Measurements from ENCODE around the gene EXOC4.

DNA sequence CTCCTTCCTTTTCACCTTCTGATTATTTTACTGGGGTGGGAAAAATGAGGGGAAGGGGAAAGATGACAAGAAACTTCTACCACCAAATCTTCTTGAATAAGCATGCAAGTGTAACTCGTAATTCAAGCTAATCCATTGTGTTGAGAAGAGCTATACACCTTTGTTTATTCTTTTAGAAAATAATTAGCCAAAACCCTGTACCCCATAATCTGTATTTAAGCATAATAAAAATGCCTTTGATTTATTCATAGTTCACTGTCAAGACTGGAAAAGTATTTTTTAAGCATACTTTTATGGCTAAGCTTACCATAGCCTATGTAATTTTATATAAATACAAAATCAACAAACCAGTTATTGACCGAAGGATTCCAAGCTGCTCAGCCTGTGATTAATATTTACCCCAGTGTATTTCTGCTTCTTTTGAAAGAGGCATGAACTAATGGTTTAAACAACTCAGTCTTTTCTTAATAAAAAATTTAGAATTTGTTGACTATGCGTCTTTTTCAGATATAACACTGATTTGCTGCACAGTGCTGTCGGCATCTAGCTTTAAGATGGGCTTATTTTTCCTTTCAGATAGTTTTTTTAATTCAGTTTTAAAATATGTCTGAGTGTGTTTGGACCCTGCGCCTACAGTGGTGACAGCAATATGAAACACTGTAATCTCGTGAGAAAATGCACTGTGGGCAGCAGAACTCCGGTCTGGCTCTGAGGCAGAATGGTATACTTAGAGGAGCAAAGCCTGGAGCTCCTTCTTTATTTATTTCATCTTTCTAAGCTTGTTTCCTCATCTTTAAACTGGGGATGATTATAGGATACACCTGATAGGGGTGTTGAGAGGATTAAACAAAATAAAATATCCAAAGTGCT, 635.4 kb downstream of the EXOC4 start:
- no peak for TF ChIP-seq POLR2A (IDR thresholded peaks at IDR 0.05)
- TF ChIP-seq, protein P1, sequence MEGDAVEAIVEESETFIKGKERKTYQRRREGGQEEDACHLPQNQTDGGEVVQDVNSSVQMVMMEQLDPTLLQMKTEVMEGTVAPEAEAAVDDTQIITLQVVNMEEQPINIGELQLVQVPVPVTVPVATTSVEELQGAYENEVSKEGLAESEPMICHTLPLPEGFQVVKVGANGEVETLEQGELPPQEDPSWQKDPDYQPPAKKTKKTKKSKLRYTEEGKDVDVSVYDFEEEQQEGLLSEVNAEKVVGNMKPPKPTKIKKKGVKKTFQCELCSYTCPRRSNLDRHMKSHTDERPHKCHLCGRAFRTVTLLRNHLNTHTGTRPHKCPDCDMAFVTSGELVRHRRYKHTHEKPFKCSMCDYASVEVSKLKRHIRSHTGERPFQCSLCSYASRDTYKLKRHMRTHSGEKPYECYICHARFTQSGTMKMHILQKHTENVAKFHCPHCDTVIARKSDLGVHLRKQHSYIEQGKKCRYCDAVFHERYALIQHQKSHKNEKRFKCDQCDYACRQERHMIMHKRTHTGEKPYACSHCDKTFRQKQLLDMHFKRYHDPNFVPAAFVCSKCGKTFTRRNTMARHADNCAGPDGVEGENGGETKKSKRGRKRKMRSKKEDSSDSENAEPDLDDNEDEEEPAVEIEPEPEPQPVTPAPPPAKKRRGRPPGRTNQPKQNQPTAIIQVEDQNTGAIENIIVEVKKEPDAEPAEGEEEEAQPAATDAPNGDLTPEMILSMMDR (IDR thresholded peaks at IDR 0.05), result no peak

Measured in ovary (tissue), 3 donors.